PC-9 (cell line): ENCODE results near the gene LETM1. TPM values are rescaled to one million over a fixed set of nuclear protein-coding genes. Genes with fewer than 3 reads are reported as not detected.

Experiments
- BruUV-seq: library from RNA; stranded (reverse); fragments of 400-500 nt; replicated peaks from 2 replicates; lab custom pipeline; 2021; lab: Mats Ljungman, UMichigan
- CTCF ChIA-PET: fragments of 300-600 bp; sonication (Branson Sonifier 250); formaldehyde crosslinking; loops from one replicate; lab custom pipeline; 2022; ENCODE audit warnings: antibody characterized with exemption; lab: Charles Lee
- POLR2A ChIA-PET: fragments of 300-600 bp; sonication (Branson Sonifier 250); formaldehyde crosslinking; loops from one replicate; lab custom pipeline; 2022; ENCODE audit warnings: antibody characterized with exemption; ENCODE audit not compliant: unreplicated experiment; lab: Charles Lee
- DNase-seq, 2 experiments: peaks; one replicate each; pipeline versions ENCODE4 v3.0.0 to v3.0.0-alpha.2; 2015 to 2022; ENCODE audit warnings: mixed read lengths in 1 of 2
- H2AFZ ChIP-seq: fragments of 200-600 bp; sonication (generic); 2 replicates; pipeline ENCODE4 v1.8.1; 2017; ENCODE audit warnings: antibody characterized with exemption
- H3F3A ChIP-seq: fragments of 200-600 bp; sonication (generic); 2 replicates; pipeline ENCODE4 v1.8.1; 2017; ENCODE audit warnings: antibody characterized with exemption, mild to moderate bottlenecking, low read depth; ENCODE audit not compliant: insufficient read depth
- H3K27ac ChIP-seq: fragments of 200-600 bp; sonication (generic); 2 replicates; pipeline ENCODE4 v1.6.1; 2016; ENCODE audit warnings: mixed run types
- H3K27me3 ChIP-seq: fragments of 200-600 bp; sonication (generic); 2 replicates; pipeline ENCODE4 v1.6.1; 2016; ENCODE audit warnings: low read depth, mixed run types; ENCODE audit not compliant: insufficient read depth
- H3K36me3 ChIP-seq: fragments of 200-600 bp; sonication (generic); 2 replicates; pipeline ENCODE4 v1.6.1; 2016; ENCODE audit warnings: low read depth, mixed run types
- H3K4me1 ChIP-seq: fragments of 200-600 bp; sonication (generic); replicated peaks from 2 replicates; pipeline ENCODE4 v1.6.1; 2016; ENCODE audit warnings: mixed run types; ENCODE audit not compliant: insufficient read depth
- H3K4me2 ChIP-seq: fragments of 200-600 bp; sonication (generic); 2 replicates; pipeline ENCODE4 v1.6.1; 2017; ENCODE audit warnings: mixed run types
- H3K4me3 ChIP-seq: fragments of 200-600 bp; sonication (generic); 2 replicates; pipeline ENCODE4 v1.6.1; 2016; ENCODE audit warnings: mixed run types
- H3K79me2 ChIP-seq: fragments of 200-600 bp; sonication (generic); 2 replicates; pipeline ENCODE4 v1.6.1; 2017; ENCODE audit warnings: low read depth, mixed run types
- H3K9me2 ChIP-seq: fragments of 200-600 bp; sonication (generic); 2 replicates; pipeline ENCODE4 v1.8.1; 2017; ENCODE audit warnings: mild to moderate bottlenecking; ENCODE audit not compliant: insufficient read depth
- H3K9me3 ChIP-seq: fragments of 200-600 bp; sonication (generic); 2 replicates; pipeline ENCODE4 v1.8.1; 2016; ENCODE audit warnings: low read depth; ENCODE audit not compliant: insufficient read depth
- H4K20me1 ChIP-seq: fragments of 200-600 bp; sonication (generic); 2 replicates; pipeline ENCODE4 v1.8.1; 2017; ENCODE audit not compliant: insufficient read depth
- EZH2 ChIP-seq: fragments of 200-600 bp; sonication (generic); IDR thresholded peaks from 2 replicates; pipeline ENCODE4 v1.8.0; 2017; ENCODE audit warnings: antibody characterized with exemption, low read depth
- intact Hi-C: fragments of 100-400 bp; cut with micrococcal nuclease; formaldehyde crosslinking; loops from one replicate; pipeline ENCODE4 v1.10.0; 2022; ENCODE audit not compliant: unreplicated experiment
- total RNA-seq: library from RNA; stranded (reverse); gene quantifications from 2 replicates; pipeline ENCODE4 v1.2.3, GENCODE V29; 2021
- TF ChIP-seq, protein P1 (sequence below): fragments of 200-600 bp; sonication (generic); conservative IDR thresholded peaks from 2 replicates; pipeline ENCODE4 v1.6.1; 2017; ENCODE audit warnings: mixed run types, antibody characterized with exemption, mild to moderate bottlenecking, moderate library complexity

LETM1 gene
- total RNA-seq, 1 experiment from 2014 or later: 44.5 TPM

DNA sequence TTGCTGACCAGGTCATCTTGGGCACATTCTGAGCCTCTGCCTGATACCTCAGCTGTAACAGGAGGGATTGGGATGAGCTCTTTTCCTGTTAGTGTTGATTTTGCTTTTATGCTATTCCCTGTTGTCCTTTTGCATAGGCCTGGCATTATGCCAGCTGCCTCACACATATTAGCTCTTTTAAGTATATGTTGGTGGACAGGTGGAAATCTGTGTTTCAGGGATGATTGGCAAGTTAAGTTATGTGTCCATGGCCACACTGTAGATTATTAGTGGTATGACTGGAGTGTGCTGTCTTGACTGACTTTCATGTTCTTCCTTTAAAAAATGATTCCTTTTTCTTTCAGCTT lies 44.1 kb upstream of the LETM1 start:
- ChIA-PET POLR2A (no interaction called here), CTCF (interaction anchor here (0.5 to 1.1 kb wide), 4 partner anchors 10 to 830 kb away, joined by 3 to 20 read pairs (median 4); no protein-coding TSS in a partner anchor)
- H3K4me3 ChIP-seq: no peak overlapping the region
- no peaks in the 10 kb centered on the region for H3K9me2 ChIP-seq
- no peak overlapping the region for H3K27ac ChIP-seq
- intact Hi-C loops: no loop called here
- H3K9me3 ChIP-seq: no peaks in the 10 kb centered on the region
- H3K79me2 ChIP-seq: peaks cover 75% of the 10 kb centered on the region
- no peaks in the 10 kb centered on the region for H3K27me3 ChIP-seq
- BruUV-seq: no TSS peak
- no peak for DNase-seq
- H3K36me3 ChIP-seq: peaks cover 9% of the 10 kb centered on the region; the same call in 1 of the 2 replicates
- H3K4me2 ChIP-seq: no peak overlapping the region
- peaks cover 11% of the 10 kb centered on the region for H3F3A ChIP-seq
- H4K20me1 ChIP-seq: peaks cover 10% of the 10 kb centered on the region
- TF ChIP-seq EZH2: no peak
- TF ChIP-seq, protein P1, sequence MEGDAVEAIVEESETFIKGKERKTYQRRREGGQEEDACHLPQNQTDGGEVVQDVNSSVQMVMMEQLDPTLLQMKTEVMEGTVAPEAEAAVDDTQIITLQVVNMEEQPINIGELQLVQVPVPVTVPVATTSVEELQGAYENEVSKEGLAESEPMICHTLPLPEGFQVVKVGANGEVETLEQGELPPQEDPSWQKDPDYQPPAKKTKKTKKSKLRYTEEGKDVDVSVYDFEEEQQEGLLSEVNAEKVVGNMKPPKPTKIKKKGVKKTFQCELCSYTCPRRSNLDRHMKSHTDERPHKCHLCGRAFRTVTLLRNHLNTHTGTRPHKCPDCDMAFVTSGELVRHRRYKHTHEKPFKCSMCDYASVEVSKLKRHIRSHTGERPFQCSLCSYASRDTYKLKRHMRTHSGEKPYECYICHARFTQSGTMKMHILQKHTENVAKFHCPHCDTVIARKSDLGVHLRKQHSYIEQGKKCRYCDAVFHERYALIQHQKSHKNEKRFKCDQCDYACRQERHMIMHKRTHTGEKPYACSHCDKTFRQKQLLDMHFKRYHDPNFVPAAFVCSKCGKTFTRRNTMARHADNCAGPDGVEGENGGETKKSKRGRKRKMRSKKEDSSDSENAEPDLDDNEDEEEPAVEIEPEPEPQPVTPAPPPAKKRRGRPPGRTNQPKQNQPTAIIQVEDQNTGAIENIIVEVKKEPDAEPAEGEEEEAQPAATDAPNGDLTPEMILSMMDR: no peak
- no peak overlapping the region for H2AFZ ChIP-seq
- no peaks in the 10 kb centered on the region for H3K4me1 ChIP-seq

DNA sequence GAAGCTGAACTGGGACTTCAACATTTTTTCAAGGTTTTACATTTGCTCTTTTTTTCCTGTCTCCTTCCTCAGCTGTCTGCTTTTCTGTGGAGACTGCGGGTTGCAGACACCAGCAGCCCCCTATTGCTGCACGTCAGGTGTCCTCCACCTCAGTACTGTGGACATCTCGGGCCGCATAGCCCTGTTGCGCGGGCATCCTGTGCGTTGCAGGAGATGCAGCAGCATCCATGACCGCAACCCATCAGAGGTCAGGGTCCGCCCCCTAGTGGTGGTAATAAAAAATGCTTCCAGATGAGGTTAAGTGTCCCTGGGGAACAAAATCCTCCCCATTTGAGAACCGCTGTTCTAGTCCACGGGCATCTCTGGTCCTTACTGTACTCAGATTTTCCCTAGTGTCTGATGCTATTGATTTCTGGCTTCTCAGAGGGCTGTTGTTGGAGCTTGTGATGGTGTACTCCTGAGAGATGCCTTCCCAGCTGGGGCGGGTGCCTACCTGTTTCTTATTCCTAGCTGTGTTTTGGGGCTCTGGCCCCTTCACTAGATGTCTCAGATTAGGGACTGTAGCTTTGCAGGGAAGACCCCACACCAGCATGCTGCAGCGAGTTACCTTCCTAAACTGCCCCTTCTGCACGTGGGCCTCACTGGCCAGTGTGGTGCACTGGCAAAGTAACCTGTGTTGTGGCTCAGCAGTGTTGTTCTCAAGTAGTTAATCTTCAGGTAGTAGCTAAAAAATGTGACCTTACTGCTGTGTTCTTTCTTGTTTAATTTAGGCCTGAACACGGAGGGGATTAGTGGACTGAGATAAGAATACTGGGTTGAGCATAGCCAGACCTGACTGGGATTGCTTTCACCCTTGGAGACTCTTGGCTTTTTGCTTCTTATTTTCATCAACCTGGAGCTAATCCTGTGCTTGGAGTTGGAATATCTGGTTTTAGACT lies 43.5 kb upstream of the LETM1 start:
- Histone ChIP-seq H3K36me3 (peaks cover 5% of the 10 kb centered on the region; the same call in 1 of the 2 replicates), H4K20me1 (peaks cover 10% of the 10 kb centered on the region), H3K4me1 (no peaks in the 10 kb centered on the region), H3K27me3 (no peaks in the 10 kb centered on the region), H3K4me2 (no peak overlapping the region), H3F3A (peaks cover 13% of the 10 kb centered on the region), H3K9me2 (no peaks in the 10 kb centered on the region), H2AFZ (no peak overlapping the region), H3K4me3 (no peak overlapping the region), H3K9me3 (no peaks in the 10 kb centered on the region), H3K27ac (no peak overlapping the region), H3K79me2 (peaks cover 81% of the 10 kb centered on the region)
- no peak for TF ChIP-seq EZH2
- TF ChIP-seq, protein P1: peak; percentile 93
- DNase-seq: peak; percentile 51 to 54
- no TSS peak for BruUV-seq
- ChIA-PET POLR2A (no interaction called here), CTCF (interaction anchor here (0.5 to 1.1 kb wide), 8 partner anchors 9 to 830 kb away, joined by 3 to 20 read pairs (median 4); no protein-coding TSS in a partner anchor)
- intact Hi-C loops: loop anchor here (2.0 to 10.0 kb wide), 3 partner anchors 89 to 175 kb away; partner anchors contain the start of genes TACC3 and TMEM129

DNA sequence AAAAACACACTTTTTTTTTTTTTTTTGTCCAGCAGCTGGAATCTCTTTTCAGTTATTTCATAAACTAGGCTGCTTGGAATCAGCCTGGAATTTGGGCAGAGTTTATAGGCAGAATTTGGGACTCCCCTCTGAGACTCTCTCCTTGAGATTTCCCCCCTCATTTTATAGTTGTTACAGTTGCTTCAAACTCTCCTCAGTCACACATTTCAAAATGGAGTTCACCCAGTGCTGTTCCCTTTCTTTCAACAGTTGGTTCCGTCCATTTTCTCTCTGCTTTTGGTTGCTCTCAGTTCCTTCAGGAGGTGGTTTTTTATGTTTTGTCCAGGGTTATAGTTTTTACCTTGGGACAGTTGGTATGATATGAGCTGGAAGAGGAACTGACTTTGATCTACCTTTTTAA lies 42.7 kb upstream of the LETM1 start:
- Histone ChIP-seq H3K36me3 (peaks cover 3% of the 10 kb centered on the region; the same call in 1 of the 2 replicates), H3K4me1 (no peaks in the 10 kb centered on the region), H4K20me1 (peaks cover 12% of the 10 kb centered on the region), H3K4me3 (no peak overlapping the region), H3K9me3 (no peaks in the 10 kb centered on the region), H3K9me2 (no peaks in the 10 kb centered on the region), H3K27me3 (no peaks in the 10 kb centered on the region), H3K4me2 (no peak overlapping the region), H3K27ac (no peak overlapping the region), H3F3A (peaks cover 16% of the 10 kb centered on the region), H2AFZ (no peak overlapping the region), H3K79me2 (peaks cover 85% of the 10 kb centered on the region)
- DNase-seq: no peak
- intact Hi-C loops: loop anchor here (2.0 to 10.0 kb wide), 3 partner anchors 88 to 174 kb away; partner anchors contain the start of genes TACC3 and TMEM129
- no TSS peak for BruUV-seq
- CTCF ChIA-PET: interaction anchor here (0.5 to 0.6 kb wide), 4 partner anchors 9 to 151 kb away, joined by 4 to 19 read pairs (median 6); no protein-coding TSS in a partner anchor
- no peak for TF ChIP-seq EZH2
- TF ChIP-seq, protein P1: no peak
- POLR2A ChIA-PET: no interaction called here
